Measurements from ENCODE around the gene PAPSS2.
A peak's percentile ranks its signal among the peaks of the same experiment; 100 is the strongest.
"Not testable (repeated sequence)": the region's sequence is repeated elsewhere in the genome, so short reads cannot be mapped to it uniquely, and the experiment has no call there.

Gene PAPSS2

DNA sequence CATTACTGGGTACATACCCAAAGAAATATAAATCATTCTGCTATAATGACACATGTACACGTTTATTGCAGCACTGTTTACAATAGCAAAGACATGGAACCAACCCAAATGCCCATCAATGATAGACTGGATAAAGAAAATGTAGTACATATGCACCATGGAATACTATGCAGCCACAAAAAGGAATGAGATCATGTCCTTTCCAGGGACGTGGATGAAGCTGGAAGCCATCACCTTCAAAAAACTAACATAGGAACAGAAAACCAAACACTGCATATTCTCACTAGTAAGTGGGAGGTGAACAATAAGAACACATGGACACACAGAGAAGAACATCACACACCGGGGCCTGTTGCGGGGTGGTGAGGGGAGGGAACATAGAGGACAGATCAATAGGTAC lies 88.6 kb downstream of the PAPSS2 start:
- DNase-seq (ENCODE audit: low spot score): not testable (repeated sequence)

DNA sequence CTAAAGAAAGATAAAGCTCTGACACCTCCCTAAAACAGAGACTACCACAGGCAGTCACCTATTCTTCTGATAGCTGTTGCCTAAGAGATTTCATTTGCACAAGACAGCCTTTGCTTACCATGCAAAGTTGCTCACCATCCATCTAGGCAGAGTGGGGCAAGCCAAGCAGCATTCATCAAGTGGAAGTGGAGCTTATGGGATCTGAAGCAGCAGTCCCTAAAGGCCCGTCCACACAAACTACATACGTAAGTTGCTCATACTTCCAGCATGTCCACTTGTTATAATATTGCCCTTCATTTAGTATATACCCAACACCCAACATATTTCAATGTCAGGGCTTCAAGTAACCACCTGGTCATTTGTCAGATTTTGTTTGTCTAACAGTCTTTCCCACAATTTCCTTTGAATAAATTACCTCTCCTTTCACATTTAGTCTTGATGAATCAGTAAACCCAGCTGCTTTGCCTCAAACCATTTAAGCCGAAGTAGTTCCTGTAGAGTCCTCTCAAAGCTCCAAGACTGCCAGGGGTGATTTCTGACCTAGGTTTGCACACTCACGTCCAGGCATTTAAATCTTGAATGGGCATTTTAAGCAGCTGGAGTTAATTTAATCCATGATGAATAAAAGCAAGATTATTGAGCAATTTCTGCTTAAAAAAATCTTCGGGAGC lies 90.5 kb downstream of the PAPSS2 start:
- DNase-seq (ENCODE audit: low spot score): no peak

DNA sequence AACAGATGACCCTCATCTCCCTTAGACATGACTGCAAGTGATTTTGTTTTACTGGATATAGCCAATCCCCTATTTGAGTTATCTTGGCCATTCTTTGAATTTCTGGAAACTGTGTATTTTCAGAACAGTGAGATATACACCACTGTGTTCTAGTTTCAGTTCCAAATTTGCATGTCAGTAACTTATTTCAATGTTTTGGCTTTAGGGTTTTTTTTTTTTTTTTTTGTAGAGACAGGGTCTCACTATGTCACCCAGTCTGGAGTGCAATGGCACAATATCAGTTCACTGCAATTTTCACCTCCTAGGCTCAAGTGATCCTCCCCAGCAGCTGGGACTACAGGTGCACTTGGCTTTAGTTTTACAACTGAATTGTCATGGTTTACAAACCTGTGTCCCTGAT lies 91.1 kb downstream of the PAPSS2 start:
- no peak for DNase-seq (ENCODE audit: low spot score)

DNA sequence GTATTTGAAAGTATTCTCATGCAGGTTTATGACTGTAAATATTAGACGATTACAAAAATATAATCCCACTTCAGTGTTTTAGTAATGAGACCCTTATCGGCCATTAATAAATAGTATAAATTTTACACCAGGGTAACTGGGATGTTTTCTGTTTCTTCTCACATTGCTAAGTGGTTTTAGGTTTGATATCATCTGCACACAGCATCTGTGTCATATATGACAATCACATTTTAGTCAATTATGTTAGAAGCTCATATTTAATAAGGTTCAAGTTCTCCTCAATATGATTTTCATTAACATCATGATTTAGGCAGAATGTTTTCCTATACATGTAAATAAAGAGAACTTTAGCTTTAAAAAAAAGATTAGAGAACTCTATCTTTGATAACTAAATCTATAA lies 91.6 kb downstream of the PAPSS2 start:
- no peak for DNase-seq (ENCODE audit: low spot score)

DNA sequence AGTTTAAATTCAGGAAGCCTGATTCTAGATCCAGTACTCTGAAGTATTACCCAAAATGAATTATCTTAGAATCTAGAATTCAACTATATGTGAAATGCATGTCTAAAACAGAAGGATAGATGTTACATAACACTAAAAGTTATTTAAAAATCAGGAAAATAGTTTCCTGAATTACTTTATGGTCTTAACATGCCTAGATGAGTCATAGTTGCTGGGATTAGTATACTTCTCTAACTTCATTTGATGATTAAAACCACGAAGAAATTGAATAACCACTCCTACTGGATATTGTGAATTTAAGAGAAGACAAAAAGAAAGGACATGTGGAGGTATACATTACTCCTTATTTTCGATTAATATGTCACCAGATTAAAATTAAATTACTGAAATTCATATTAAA lies 92.9 kb downstream of the PAPSS2 start:
- DNase-seq (ENCODE audit: low spot score): no peak

DNA sequence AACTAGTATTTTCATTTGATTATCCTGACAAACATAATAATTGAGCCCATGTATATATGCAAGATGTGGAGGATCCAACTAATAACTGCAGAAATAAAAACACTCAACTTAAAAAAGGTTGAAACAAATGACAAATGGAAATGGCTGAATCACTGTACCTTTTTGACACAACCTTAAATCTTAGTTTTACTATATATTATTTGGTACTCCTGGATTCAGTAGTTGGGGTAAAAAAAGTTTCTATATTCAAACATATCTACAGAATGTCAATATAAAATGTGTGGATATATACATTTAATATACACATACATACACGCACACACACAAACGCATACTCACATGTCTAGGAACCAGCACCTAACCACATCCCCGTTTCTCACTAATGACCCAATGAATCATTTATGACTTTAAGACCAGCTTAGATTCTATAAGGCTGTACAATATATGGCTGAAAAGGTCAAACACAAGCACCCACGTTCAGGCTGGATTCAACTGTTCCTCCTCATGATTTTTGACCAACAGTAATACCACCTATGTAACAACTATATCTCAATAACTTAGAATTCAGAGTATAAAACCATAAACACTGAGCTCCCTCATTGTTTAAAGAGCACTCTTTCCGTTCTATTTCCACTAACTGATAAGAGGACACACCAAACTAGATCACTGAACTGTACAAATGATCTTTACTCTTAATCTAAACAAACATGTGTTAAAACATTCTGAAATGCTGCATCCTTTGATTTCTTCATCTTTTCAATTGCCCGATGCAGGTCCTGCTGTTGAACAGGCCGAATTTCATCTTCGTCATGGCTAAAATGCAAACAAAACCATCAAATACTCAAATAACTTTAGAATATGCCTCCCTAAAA lies 94.6 kb downstream of the PAPSS2 start:
- no peak for DNase-seq (ENCODE audit: low spot score)

DNA sequence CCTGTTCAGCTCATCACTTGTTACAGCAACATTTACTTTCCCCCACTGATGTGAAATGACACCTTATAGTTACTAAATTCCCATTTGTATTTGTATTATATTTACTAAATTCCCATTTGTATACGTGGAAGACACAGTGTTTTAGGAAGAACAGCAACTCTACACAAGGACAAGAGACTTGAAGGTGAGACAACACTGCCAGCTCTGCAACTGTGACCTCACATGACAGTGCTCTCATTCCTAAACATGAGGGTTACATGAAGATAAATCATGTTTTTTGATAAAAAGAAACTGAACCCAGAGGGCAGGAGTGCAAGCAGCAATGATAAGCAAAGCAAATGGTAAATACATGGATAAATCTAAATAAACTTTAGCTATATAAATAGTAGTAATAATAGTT lies 98.0 kb downstream of the PAPSS2 start:
- no peak for DNase-seq (ENCODE audit: low spot score)

DNA sequence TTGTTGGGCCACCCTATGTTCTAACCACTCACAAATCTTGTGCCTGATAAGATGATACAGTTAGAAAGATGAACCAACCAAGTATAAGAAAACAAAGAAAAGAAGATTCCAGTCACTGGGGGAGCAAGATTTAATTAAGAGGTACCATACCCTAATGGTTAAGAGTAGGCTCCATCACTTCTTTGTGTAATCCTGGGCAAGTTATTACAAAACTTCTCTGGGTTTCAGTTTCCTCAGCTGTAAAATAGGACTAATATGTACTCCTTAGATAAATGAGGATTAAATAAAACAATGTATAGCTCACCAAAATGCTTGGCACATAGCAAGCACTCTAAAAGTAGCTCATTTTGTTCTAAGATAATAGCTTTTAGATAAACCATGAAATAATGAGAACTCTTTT lies 99.9 kb downstream of the PAPSS2 start:
- DNase-seq (ENCODE audit: low spot score): no peak

DNA sequence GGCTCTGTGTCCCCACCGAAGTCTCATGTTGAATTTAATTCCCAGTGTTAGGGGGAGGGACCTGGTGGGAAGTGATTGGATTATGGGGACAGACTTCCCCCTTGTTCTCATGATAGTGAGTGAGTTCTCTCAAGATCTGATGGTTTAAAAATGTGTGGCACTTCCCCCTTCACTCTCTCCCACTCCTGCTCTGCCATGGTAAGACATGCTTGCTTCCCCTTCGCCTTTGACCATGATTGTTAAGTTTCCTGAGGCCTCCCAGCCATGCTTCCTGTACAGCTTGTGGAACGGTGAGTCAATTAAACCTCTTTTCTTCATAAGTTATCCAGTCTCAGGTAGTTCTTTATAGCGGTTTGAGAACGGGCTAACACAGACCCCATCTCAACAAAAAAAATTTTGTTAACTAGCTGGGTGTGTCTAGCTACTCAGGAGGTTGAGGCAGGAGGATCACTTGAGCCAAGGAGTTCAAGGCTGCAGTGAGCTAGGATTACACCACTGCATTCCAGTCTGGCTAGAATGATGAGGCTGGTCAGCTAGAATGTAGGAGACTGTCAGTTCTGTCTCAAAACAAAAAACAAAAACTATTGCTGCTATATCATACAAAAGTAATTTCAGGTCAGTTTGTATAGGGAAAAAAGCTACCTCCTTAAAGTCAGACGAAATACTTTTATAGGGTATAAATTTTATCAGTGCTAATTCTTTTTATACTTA lies 100.7 kb downstream of the PAPSS2 start:
- DNase-seq (ENCODE audit: low spot score): no peak

DNA sequence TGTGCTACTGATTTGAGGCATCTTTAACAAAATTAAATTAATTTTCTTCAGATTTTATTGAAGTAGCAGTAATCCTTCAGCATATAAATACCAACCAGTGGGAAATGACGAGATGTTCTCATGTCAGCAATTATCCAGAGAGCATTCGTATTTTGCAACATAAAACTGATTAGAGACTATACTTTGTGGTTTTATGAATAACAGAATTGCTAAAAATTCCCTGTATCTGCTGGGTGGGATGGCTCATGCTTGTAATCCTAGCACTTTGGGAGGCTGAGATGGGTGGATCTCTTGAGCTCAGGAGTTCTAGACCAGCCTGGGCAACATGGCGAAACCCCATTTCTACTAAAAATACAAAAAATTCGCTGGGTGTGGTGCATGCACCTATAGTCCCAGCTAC lies 101.5 kb downstream of the PAPSS2 start:
- DNase-seq (ENCODE audit: low spot score): no peak

DNA sequence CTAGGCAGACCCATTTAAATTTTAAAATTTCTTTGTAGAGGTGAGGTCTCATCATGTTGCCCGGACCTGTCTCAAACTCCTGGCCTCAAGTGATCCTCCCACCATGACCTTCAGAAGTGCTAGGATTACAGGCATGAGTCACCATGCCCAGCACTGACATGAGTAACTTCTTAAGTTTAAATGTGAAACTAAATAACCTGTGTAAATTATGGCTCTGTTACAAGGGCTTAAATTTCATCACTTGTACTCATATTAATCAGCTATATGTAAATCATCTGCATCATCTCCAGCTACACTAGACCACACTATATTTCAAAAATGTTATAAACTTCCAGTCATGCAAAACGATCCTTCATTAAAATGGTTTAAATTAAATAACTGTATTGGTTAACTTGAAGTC lies 102.2 kb downstream of the PAPSS2 start:
- no peak for DNase-seq (ENCODE audit: low spot score)

DNA sequence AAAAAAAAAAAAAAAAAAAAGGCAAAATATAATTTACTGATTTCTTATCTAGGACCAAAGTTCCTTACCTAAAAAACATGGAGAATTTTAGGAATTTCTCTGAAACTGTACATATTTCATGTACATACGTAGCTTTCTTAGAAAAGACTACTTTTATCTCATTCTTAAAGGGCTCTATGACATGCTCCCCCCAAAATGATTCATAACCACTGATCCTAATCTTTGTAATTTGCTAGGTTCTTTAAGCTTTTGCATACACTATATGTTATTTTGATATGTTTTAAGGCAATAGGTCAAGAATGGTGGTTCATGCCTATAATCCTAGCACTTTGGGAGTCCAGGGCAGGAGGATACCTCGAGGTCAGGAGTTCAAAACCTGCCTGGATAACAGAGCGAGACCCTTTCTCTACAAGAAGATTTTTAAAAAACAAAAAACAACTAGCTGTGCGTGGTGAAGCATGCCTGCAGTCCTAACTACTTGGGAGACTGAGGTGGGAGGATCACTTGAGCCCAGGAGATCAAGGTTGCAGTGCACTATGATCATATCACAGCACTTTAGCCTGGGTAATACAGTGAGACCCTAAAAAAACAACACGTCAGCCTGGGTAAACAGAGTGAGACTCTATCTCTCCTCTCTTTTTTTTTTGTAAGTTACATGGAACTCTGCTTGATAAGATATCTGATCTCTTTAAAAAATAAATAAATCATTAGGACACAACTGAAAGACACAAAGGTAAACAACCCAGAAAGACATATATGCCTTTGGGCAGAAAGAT lies 103.6 kb downstream of the PAPSS2 start:
- DNase-seq (ENCODE audit: low spot score): no peak

DNA sequence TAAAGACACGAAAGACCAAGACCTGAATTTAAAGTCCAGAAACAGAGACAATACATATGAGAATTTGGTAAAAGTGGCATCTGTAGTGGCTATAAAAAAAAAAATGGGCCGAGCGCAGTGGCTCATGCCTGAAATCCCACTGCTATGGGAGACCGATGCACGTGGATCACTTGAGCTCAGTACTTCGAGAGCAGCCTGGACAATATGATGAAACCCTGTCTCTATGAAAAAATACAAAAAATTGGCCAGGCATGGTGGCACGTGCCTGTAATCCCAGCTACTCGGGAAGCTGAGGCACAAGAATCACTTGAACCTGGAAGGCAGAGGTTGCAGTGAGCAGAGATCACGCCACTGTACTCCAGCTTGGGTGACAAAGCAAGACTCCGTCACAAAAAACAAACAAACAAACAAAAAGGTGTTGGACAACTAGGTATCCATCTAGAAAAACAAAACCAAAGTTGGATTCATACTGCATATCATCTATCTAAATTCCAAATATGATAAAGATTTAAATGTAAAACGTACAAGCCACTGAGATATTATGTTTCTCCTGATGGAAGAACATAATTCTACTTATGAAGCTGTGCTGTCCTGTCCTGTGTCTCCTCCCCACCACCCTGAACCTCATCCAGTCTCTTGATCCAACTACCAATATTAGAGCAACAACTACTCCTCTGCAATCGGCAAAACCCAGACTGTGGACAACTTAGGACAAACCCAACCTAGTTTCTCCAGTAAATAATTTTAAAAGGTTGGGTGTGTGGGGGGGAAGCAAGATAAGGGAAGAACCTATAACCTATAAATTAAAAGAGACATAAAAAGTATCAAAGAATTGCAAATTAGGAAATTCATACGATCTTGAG lies 104.6 kb downstream of the PAPSS2 start:
- DNase-seq (ENCODE audit: low spot score): no peak

DNA sequence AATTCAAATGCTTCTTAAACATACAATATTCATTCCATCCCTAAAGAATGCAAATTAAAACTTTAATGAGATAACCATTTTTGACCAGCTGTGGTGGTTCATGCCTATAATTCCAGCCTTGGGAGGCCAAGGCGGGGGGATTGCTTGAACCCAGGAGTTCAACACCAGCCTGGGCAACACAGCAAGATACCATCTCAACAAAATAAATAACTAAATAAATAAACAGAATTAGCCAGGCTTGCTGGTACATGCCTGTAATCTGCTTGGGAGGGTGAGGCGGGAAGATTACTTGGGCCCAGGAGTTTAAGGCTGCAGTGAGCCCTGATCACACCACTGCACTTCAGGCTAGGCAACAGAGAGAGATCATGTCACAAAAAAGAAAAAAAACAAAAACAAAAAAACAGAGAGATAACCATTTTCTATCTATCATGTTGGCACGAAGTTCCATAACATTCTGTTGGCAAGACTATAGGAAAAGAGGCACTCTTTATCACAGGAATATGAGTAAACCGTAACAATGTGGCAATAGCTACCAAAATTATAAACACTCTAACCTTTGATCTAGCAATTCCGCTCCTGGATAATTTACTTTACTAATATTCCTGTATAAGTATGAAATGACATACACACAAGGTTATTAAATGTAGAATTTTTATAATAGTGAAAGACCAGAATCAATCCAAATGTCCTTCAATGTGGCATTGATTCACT lies 106.1 kb downstream of the PAPSS2 start:
- no peak for DNase-seq (ENCODE audit: low spot score)

DNA sequence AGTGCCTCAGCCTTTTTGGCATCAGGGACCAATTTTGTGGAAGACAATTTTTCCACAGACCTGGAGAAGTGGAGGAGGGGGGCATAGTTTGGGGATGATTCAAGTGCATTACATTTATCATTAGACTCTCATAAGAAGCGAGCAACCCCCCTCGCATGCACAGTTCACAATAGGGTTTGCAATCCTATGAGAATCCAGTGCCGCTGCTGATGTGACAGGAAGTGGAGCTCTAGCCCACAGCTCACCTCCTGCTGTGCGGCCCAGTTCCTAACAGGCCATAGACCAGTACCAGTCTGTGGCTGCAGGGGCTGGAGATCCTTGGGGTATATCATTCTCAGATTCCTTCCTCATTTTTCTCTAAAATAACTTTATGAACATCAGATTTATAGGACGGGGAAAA lies 107.6 kb downstream of the PAPSS2 start:
- DNase-seq (ENCODE audit: low spot score): no peak

DNA sequence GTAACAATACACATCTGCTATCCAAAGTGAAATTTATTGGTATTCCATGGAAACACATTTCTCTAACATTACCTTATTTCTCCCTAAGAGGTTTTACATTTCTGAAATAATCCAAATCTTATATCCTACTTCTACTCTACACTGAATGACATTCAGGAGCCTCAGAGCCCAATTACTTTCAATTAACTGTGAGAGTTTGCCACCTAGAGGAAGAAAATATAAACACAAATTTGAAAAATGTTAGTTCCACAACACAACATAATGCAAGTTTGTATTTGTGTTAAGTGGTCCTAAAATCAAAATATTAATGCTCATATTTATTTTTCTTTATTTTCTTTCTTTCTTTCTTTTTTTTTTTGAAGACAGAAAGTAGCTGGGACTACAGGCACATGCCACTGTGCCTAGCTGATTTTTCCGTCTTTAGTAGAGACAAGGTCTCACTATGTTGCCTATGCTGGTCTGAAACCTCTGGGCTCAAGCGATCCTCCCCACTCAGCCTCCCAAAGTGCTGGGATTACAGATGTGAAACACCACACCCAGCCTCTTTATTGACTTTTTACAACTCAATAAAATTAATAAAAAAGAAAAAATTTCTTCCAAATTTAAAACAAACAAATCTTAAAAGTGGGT lies 112.3 kb downstream of the PAPSS2 start:
- peak; percentile 18 for DNase-seq (ENCODE audit: low spot score)

DNA sequence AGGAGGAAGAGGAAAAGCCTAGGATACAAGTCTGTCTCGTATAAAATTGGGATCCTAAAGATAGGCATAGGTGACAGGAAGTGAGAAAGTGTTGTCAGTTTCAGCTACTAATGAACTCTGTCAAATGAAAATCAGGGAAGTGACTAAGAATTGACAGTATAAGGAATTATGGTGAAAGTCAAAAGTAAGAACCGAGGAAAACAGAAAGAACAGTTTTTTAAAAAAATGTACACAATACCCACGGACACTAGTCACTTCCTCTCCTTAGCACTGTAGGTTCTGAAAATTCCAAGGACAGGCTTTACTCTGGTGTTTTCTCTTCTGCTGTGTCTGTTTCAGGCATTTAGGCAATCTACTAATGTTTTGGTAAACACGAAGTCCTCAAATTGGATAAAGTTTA lies 116.1 kb downstream of the PAPSS2 start:
- no peak for DNase-seq (ENCODE audit: low spot score)

DNA sequence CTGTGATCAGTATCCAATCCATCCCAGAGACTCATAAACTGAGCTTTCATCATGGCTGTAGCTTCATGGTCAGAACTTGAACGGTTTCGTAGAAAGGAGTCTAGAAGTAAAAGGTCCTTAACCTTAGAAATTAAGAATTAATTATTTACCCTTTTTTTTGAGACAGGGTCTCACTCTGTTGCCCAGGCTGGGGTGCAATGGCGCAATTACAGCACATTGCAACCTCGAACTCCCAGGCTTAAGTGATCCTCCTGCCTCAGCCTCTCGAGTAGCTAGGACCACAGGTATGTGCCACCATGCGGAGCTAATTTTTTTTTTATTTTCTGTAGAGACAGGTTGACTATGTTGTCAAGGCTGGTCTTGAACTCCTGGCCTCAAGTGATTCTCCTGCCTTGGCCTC lies 116.7 kb downstream of the PAPSS2 start:
- no peak for DNase-seq (ENCODE audit: low spot score)

DNA sequence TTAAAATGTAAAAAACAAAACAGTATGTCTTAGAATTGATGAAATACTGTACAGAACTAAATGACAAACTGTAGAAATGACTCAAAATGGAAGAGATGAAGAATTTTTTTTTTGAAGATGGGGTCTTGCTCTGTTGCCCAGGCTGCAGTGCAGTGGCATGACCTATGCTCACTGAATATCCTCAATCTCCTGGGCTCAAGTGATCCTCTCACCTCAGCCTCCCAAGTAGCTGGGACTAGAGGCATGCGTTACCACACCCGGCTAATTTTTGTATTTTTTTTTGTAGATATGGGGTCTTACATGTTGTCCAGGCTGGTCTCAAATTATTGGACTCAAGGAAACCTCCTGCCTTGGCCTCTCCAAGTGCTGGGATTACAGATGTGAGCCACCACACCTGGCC lies 121.9 kb downstream of the PAPSS2 start:
- no peak for DNase-seq (ENCODE audit: low spot score)

DNA sequence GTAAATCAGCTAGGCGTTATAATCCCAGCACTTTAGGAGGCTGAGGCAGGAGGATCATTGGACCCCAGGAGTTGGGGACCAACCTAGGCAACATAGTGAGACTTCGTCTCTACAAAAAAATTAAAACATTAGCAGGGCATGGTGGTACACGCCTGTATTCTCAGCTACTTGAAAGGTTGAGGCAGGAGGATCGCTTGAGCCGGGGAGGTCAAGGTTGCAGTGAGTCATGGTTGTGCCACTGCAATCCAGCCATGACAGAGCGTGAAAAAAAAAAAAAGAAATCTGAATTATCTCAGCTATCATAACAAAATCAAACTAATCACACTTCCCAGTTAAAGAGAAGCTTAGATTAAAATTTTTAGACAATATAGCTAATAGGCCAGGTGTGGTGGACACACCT lies 123.0 kb downstream of the PAPSS2 start:
- no peak for DNase-seq (ENCODE audit: low spot score)
